Measurements from ENCODE around the gene USP17L19.
"Not testable (repeated sequence)": the region's sequence is repeated elsewhere in the genome, so short reads cannot be mapped to it uniquely, and the experiment has no call there.

USP17L19 gene

GRCh38 chr4:9253078-9253477, at the start of gene USP17L19:
Gene USP17L19, plus strand, starts transcription at chr4:9253378. Its CDS starts 0 bp downstream, at chr4:9253378.
- not testable (repeated sequence) for DNase-seq

- DNase-seq: not testable (repeated sequence)
These were observed 42.8 kb upstream of the USP17L19 start, which contains the start of gene USP17L10 for GRCh38 chr4:9210357-9210756. Gene USP17L10, plus strand, starts transcription at chr4:9210657. Its CDS starts 0 bp downstream, at chr4:9210657.

- DNase-seq: not testable (repeated sequence)
These were observed 38.5 kb upstream of the USP17L19 start for GRCh38 chr4:9214701-9215100.

- not testable (repeated sequence) for DNase-seq
These were observed 38.1 kb upstream of the USP17L19 start, which contains the start of gene USP17L11 for GRCh38 chr4:9215105-9215504. Gene USP17L11, plus strand, starts transcription at chr4:9215405. Its CDS starts 0 bp downstream, at chr4:9215405.

- DNase-seq: not testable (repeated sequence)
These were observed 33.3 kb upstream of the USP17L19 start, which contains the start of gene USP17L12 for GRCh38 chr4:9219852-9220251. Gene USP17L12, plus strand, starts transcription at chr4:9220152. Its CDS starts 0 bp downstream, at chr4:9220152.

- DNase-seq: not testable (repeated sequence)
These were observed 28.6 kb upstream of the USP17L19 start, which contains the start of gene USP17L13 for GRCh38 chr4:9224596-9224995. Gene USP17L13, plus strand, starts transcription at chr4:9224896. Its CDS starts 0 bp downstream, at chr4:9224896.

- not testable (repeated sequence) for DNase-seq
These were observed 22.9 kb upstream of the USP17L19 start for GRCh38 chr4:9230249-9230648.

- not testable (repeated sequence) for DNase-seq
These were observed 19.1 kb upstream of the USP17L19 start, which contains the start of gene USP17L15 for GRCh38 chr4:9234085-9234484. Gene USP17L15, plus strand, starts transcription at chr4:9234385. Its CDS starts 0 bp downstream, at chr4:9234385.

- not testable (repeated sequence) for DNase-seq
These were observed 14.7 kb upstream of the USP17L19 start for GRCh38 chr4:9238461-9238860.

GRCh38 chr4:9243579-9243978, 9.6 kb upstream of the USP17L19 start, which contains the start of gene USP17L17:
Gene USP17L17, plus strand, starts transcription at chr4:9243879. Its CDS starts 0 bp downstream, at chr4:9243879.
- DNase-seq: not testable (repeated sequence)

- DNase-seq: not testable (repeated sequence)
These were observed 5.1 kb upstream of the USP17L19 start, which contains the start of gene USP17L18 for GRCh38 chr4:9247953-9248680. Gene USP17L18, plus strand, starts transcription at chr4:9248630. Its CDS starts 0 bp downstream, at chr4:9248630.

GRCh38 chr4:9257824-9258223, 4.6 kb downstream of the USP17L19 start, which contains the start of gene USP17L20:
Gene USP17L20, plus strand, starts transcription at chr4:9258124. Its CDS starts 0 bp downstream, at chr4:9258124.
- DNase-seq: not testable (repeated sequence)

GRCh38 chr4:9262572-9262971, 9.4 kb downstream of the USP17L19 start, which contains the start of gene USP17L21:
Gene USP17L21, plus strand, starts transcription at chr4:9262872. Its CDS starts 0 bp downstream, at chr4:9262872.
- not testable (repeated sequence) for DNase-seq

- not testable (repeated sequence) for DNase-seq
These were observed 14.1 kb downstream of the USP17L19 start, which contains the start of gene USP17L22 for GRCh38 chr4:9267319-9267718. Gene USP17L22, plus strand, starts transcription at chr4:9267619. Its CDS starts 0 bp downstream, at chr4:9267619.

- not testable (repeated sequence) for DNase-seq
These were observed 18.5 kb downstream of the USP17L19 start for GRCh38 chr4:9271719-9272118.
